Measurements from ENCODE around the gene PRR19. TPM values are rescaled to one million over a fixed set of nuclear protein-coding genes. Genes with fewer than 3 reads are reported as not detected.

Gene PRR19
- total RNA-seq, 6 donors from 2014 or later: 0.40 to 1.4 (median 0.61) TPM; not detected in 3

- Histone ChIP-seq H3K4me3 (no peak overlapping the region), H3K27ac (no peak overlapping the region), H3K36me3 (no peaks in the 10 kb centered on the region), H3K27me3 (peaks cover 0 to 25% (median 7%) of the 10 kb centered on the region in 4 donors), H3K4me1 (peaks cover 11 to 23% (median 20%) of the 10 kb centered on the region in 4 donors), H3K9me3 (no peaks in the 10 kb centered on the region)
- TF ChIP-seq POLR2A (IDR thresholded peaks at IDR 0.05) (no peak), EP300 (IDR thresholded peaks at IDR 0.05) (no peak), POLR2AphosphoS5 (IDR thresholded peaks at IDR 0.05) (no peak)
- ATAC-seq (ENCODE audit: low FRiP score in 2 of 2) (no peak), DNase-seq (no peak)
- 82 to 89% methylated on average over 4 to 5 of the region's 5 CpGs for WGBS, 2 donors
Measured at GRCh38 chr19:42312370-42312769, 10.4 kb downstream of the PRR19 start.

GRCh38 chr19:42313096-42313839, 11.3 kb downstream of the PRR19 start, which contains the start of gene TMEM145:
Gene TMEM145 (plus strand): TSS chr19:42313309. CDS start chr19:42313377, 68 bp downstream.
- H3K36me3 ChIP-seq: no peaks in the 10 kb centered on the region
- peaks cover 0 to 25% (median 7%) of the 10 kb centered on the region in 4 donors for H3K27me3 ChIP-seq
- ATAC-seq (ENCODE audit: low FRiP score in 2 of 2) (peak; percentile 52 to 60), DNase-seq (peak in 1 of 2 donors; percentile 90)
- no peak for TF ChIP-seq POLR2A (IDR thresholded peaks at IDR 0.05)
- TF ChIP-seq EP300 (IDR thresholded peaks at IDR 0.05): no peak
- TF ChIP-seq, protein P1, sequence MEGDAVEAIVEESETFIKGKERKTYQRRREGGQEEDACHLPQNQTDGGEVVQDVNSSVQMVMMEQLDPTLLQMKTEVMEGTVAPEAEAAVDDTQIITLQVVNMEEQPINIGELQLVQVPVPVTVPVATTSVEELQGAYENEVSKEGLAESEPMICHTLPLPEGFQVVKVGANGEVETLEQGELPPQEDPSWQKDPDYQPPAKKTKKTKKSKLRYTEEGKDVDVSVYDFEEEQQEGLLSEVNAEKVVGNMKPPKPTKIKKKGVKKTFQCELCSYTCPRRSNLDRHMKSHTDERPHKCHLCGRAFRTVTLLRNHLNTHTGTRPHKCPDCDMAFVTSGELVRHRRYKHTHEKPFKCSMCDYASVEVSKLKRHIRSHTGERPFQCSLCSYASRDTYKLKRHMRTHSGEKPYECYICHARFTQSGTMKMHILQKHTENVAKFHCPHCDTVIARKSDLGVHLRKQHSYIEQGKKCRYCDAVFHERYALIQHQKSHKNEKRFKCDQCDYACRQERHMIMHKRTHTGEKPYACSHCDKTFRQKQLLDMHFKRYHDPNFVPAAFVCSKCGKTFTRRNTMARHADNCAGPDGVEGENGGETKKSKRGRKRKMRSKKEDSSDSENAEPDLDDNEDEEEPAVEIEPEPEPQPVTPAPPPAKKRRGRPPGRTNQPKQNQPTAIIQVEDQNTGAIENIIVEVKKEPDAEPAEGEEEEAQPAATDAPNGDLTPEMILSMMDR (IDR thresholded peaks at IDR 0.05): peak in 1 of 6 experiments; percentile 19
- H3K4me1 ChIP-seq: peaks cover 11 to 23% (median 20%) of the 10 kb centered on the region in 4 donors
- WGBS, 2 donors: 2% methylated on average over 20 to 30 of the region's 67 CpGs
- H3K4me3 ChIP-seq: peak within 1 kb of the TSS in 3 of 4 donors; percentile 38 to 51 (median 44)
- H3K9me3 ChIP-seq: no peaks in the 10 kb centered on the region
- H3K27ac ChIP-seq: no peak within 1 kb of the TSS

GRCh38 chr19:42313840-42314755, 12.2 kb downstream of the PRR19 start:
- no peak for ATAC-seq (ENCODE audit: low FRiP score in 2 of 2)
- H3K27me3 ChIP-seq: peaks cover 0 to 25% (median 7%) of the 10 kb centered on the region in 4 donors
- H3K36me3 ChIP-seq: no peaks in the 10 kb centered on the region
- no peak overlapping the region for H3K27ac ChIP-seq
- H3K9me3 ChIP-seq: no peaks in the 10 kb centered on the region
- DNase-seq: no peak
- peaks cover 11 to 23% (median 20%) of the 10 kb centered on the region in 4 donors for H3K4me1 ChIP-seq
- WGBS, 2 donors: 23 to 28% methylated on average over 24 to 26 of the region's 26 CpGs
- H3K4me3 ChIP-seq: peak overlapping the region in 2 of 4 donors; percentile 38 to 51
- TF ChIP-seq POLR2A (IDR thresholded peaks at IDR 0.05): no peak
- TF ChIP-seq POLR2AphosphoS5 (IDR thresholded peaks at IDR 0.05): no peak
- no peak for TF ChIP-seq EP300 (IDR thresholded peaks at IDR 0.05)
- TF ChIP-seq, protein P1 (IDR thresholded peaks at IDR 0.05): peak in 1 of 6 experiments; percentile 8

DNA sequence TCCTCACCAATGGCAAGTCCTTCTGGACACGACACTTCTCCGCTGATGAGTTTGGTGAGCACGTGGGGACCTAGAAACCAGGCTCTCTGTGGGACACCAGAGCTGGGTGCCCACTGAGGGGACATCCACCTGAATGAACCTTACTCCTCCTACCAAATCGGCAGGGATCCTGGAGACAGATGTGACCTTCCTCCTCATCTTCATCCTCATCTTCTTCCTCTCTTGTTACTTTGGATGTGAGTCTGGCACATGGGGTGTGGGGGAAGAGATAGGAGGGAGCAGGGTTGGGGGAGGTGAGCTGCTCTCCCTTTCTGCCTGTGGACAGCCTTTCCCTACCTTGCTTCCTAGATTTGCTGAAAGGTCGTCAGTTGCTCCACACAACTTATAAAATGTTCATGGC, 13.1 kb downstream of the PRR19 start:
- TF ChIP-seq EP300 (IDR thresholded peaks at IDR 0.05) (no peak), POLR2A (IDR thresholded peaks at IDR 0.05) (no peak), POLR2AphosphoS5 (IDR thresholded peaks at IDR 0.05) (no peak)
- TF ChIP-seq, protein P1 (IDR thresholded peaks at IDR 0.05): no peak
- H3K27ac ChIP-seq: no peak overlapping the region
- H3K4me3 ChIP-seq: no peak overlapping the region
- H3K27me3 ChIP-seq: peaks cover 0 to 25% (median 7%) of the 10 kb centered on the region in 4 donors
- H3K36me3 ChIP-seq: no peaks in the 10 kb centered on the region
- no peak for ATAC-seq (ENCODE audit: low FRiP score in 2 of 2)
- no peaks in the 10 kb centered on the region for H3K9me3 ChIP-seq
- DNase-seq: no peak
- WGBS, 2 donors: 78 to 84% methylated on average over 5 of the region's 5 CpGs
- peaks cover 11 to 23% (median 20%) of the 10 kb centered on the region in 4 donors for H3K4me1 ChIP-seq

Measured in upper lobe of left lung (tissue), 6 donors.